ENCODE measurements around the gene DLG2. TPM values are rescaled to one million over a fixed set of nuclear protein-coding genes. Genes with fewer than 3 reads are reported as not detected.
A peak's percentile ranks its signal among the peaks of the same experiment; 100 is the strongest.
"Not testable (repeated sequence)": the region's sequence is repeated elsewhere in the genome, so short reads cannot be mapped to it uniquely, and the experiment has no call there.

DLG2 gene
- total RNA-seq, 1 donor from 2014 or later, result 1.8 TPM

GRCh38 chr11:85661972-85662664 lies 35.0 kb upstream of the DLG2 start:
- Mint-ChIP-seq H3K9me3 (ENCODE audit: unreplicated experiment) (no peaks in the 10 kb centered on the region), H3K27ac (ENCODE audit: unreplicated experiment) (no peak overlapping the region), H3K4me1 (ENCODE audit: low read depth, unreplicated experiment) (peaks cover 25% of the 10 kb centered on the region), H3K36me3 (ENCODE audit: low read depth, unreplicated experiment) (peaks cover 8% of the 10 kb centered on the region), H3K27me3 (ENCODE audit: low read depth, unreplicated experiment) (no peaks in the 10 kb centered on the region), H3K4me3 (ENCODE audit: unreplicated experiment) (peak overlapping the region; percentile 99)
- H3K79me2 ChIP-seq (ENCODE audit: insufficient read depth, low read length), result peaks cover 78% of the 10 kb centered on the region
- DNase-seq (ENCODE audit: low read depth) (no peak), FAIRE-seq (no peak)
- peaks cover 62% of the 10 kb centered on the region for H4K20me1 ChIP-seq (ENCODE audit: insufficient read depth, low read length)
- H3K4me2 ChIP-seq (ENCODE audit: low read length), result peak overlapping the region; percentile 98
- H3K27me3 ChIP-seq (ENCODE audit: insufficient read depth, low read length), result no peaks in the 10 kb centered on the region
- H3K36me3 ChIP-seq (ENCODE audit: insufficient read depth, low read length), result peaks cover 22% of the 10 kb centered on the region
- no peaks in the 10 kb centered on the region for H3K9me3 ChIP-seq (ENCODE audit: insufficient read depth, low read depth, low read length)
- H3K4me1 ChIP-seq (ENCODE audit: insufficient read depth, low read length), result peaks cover 20% of the 10 kb centered on the region
- TF ChIP-seq EZH2 (IDR thresholded peaks at IDR 0.05; ENCODE audit: insufficient read depth, low read length) (no peak), CTCF (IDR thresholded peaks at IDR 0.05; ENCODE audit: insufficient read depth, low read depth, low read length) (no peak)
- H3K4me3 ChIP-seq (ENCODE audit: insufficient read depth, low read depth, low read length), result peak overlapping the region; percentile 95
- no peak overlapping the region for H2AFZ ChIP-seq (ENCODE audit: low read depth, low read length)
- H3K9ac ChIP-seq (ENCODE audit: low read length), result peak overlapping the region; percentile 97
- no peak overlapping the region for H3K27ac ChIP-seq (ENCODE audit: low read depth, low read length)

GRCh38 chr11:85658180-85658579 lies 31.0 kb upstream of the DLG2 start:
- Histone ChIP-seq H3K4me3 (ENCODE audit: insufficient read depth, low read depth, low read length) (no peak overlapping the region), H3K9ac (ENCODE audit: low read length) (no peak overlapping the region), H2AFZ (ENCODE audit: low read depth, low read length) (no peak overlapping the region), H3K79me2 (ENCODE audit: insufficient read depth, low read length) (peaks cover 73% of the 10 kb centered on the region), H4K20me1 (ENCODE audit: insufficient read depth, low read length) (peaks cover 60% of the 10 kb centered on the region), H3K27me3 (ENCODE audit: insufficient read depth, low read length) (no peaks in the 10 kb centered on the region), H3K9me3 (ENCODE audit: insufficient read depth, low read depth, low read length) (no peaks in the 10 kb centered on the region), H3K4me1 (ENCODE audit: insufficient read depth, low read length) (peaks cover 13% of the 10 kb centered on the region), H3K27ac (ENCODE audit: low read depth, low read length) (no peak overlapping the region), H3K36me3 (ENCODE audit: insufficient read depth, low read length) (peaks cover 48% of the 10 kb centered on the region), H3K4me2 (ENCODE audit: low read length) (no peak overlapping the region)
- FAIRE-seq (no peak), DNase-seq (ENCODE audit: low read depth) (no peak)
- TF ChIP-seq EZH2 (IDR thresholded peaks at IDR 0.05; ENCODE audit: insufficient read depth, low read length) (no peak), CTCF (IDR thresholded peaks at IDR 0.05; ENCODE audit: insufficient read depth, low read depth, low read length) (no peak)
- Mint-ChIP-seq H3K4me1 (ENCODE audit: low read depth, unreplicated experiment) (peaks cover 25% of the 10 kb centered on the region), H3K27me3 (ENCODE audit: low read depth, unreplicated experiment) (no peaks in the 10 kb centered on the region), H3K27ac (ENCODE audit: unreplicated experiment) (no peak overlapping the region), H3K4me3 (ENCODE audit: unreplicated experiment) (no peak overlapping the region), H3K9me3 (ENCODE audit: unreplicated experiment) (no peaks in the 10 kb centered on the region), H3K36me3 (ENCODE audit: low read depth, unreplicated experiment) (peaks cover 10% of the 10 kb centered on the region)

GRCh38 chr11:85656777-85657176 lies 29.6 kb upstream of the DLG2 start:
- FAIRE-seq (no peak), DNase-seq (ENCODE audit: low read depth) (no peak)
- Histone ChIP-seq H4K20me1 (ENCODE audit: insufficient read depth, low read length) (peaks cover 46% of the 10 kb centered on the region), H3K36me3 (ENCODE audit: insufficient read depth, low read length) (peaks cover 48% of the 10 kb centered on the region), H2AFZ (ENCODE audit: low read depth, low read length) (no peak overlapping the region), H3K4me3 (ENCODE audit: insufficient read depth, low read depth, low read length) (no peak overlapping the region), H3K9ac (ENCODE audit: low read length) (no peak overlapping the region), H3K9me3 (ENCODE audit: insufficient read depth, low read depth, low read length) (no peaks in the 10 kb centered on the region), H3K4me1 (ENCODE audit: insufficient read depth, low read length) (peaks cover 13% of the 10 kb centered on the region), H3K27me3 (ENCODE audit: insufficient read depth, low read length) (no peaks in the 10 kb centered on the region), H3K4me2 (ENCODE audit: low read length) (no peak overlapping the region), H3K27ac (ENCODE audit: low read depth, low read length) (no peak overlapping the region), H3K79me2 (ENCODE audit: insufficient read depth, low read length) (peaks cover 59% of the 10 kb centered on the region)
- peaks cover 9% of the 10 kb centered on the region for H3K36me3 Mint-ChIP-seq (ENCODE audit: low read depth, unreplicated experiment)
- H3K27ac Mint-ChIP-seq (ENCODE audit: unreplicated experiment), result no peak overlapping the region
- no peak for TF ChIP-seq EZH2 (IDR thresholded peaks at IDR 0.05; ENCODE audit: insufficient read depth, low read length)
- no peak for TF ChIP-seq CTCF (IDR thresholded peaks at IDR 0.05; ENCODE audit: insufficient read depth, low read depth, low read length)
- H3K4me1 Mint-ChIP-seq (ENCODE audit: low read depth, unreplicated experiment), result peaks cover 26% of the 10 kb centered on the region
- H3K9me3 Mint-ChIP-seq (ENCODE audit: unreplicated experiment), result no peaks in the 10 kb centered on the region
- no peaks in the 10 kb centered on the region for H3K27me3 Mint-ChIP-seq (ENCODE audit: low read depth, unreplicated experiment)
- H3K4me3 Mint-ChIP-seq (ENCODE audit: unreplicated experiment), result peak overlapping the region; percentile 12

GRCh38 chr11:85654343-85654742 lies 27.2 kb upstream of the DLG2 start:
- not testable (repeated sequence) for H3K27me3 Mint-ChIP-seq (ENCODE audit: low read depth, unreplicated experiment); H3K4me2 ChIP-seq (ENCODE audit: low read length); H3K9me3 Mint-ChIP-seq (ENCODE audit: unreplicated experiment); H3K27ac Mint-ChIP-seq (ENCODE audit: unreplicated experiment); FAIRE-seq; H3K4me3 ChIP-seq (ENCODE audit: insufficient read depth, low read depth, low read length); H3K9ac ChIP-seq (ENCODE audit: low read length); H3K27me3 ChIP-seq (ENCODE audit: insufficient read depth, low read length); H2AFZ ChIP-seq (ENCODE audit: low read depth, low read length); H3K9me3 ChIP-seq (ENCODE audit: insufficient read depth, low read depth, low read length); DNase-seq (ENCODE audit: low read depth); H3K36me3 Mint-ChIP-seq (ENCODE audit: low read depth, unreplicated experiment); H3K4me1 Mint-ChIP-seq (ENCODE audit: low read depth, unreplicated experiment); H3K27ac ChIP-seq (ENCODE audit: low read depth, low read length); H3K4me1 ChIP-seq (ENCODE audit: insufficient read depth, low read length); H3K4me3 Mint-ChIP-seq (ENCODE audit: unreplicated experiment)
- Histone ChIP-seq H3K36me3 (ENCODE audit: insufficient read depth, low read length) (peaks cover 44% of the 10 kb centered on the region), H4K20me1 (ENCODE audit: insufficient read depth, low read length) (peaks cover 24% of the 10 kb centered on the region), H3K79me2 (ENCODE audit: insufficient read depth, low read length) (peaks cover 44% of the 10 kb centered on the region)
